Gastroesophageal sphincter (tissue), 4 donors: ENCODE results near the gene RBM15. TPM values are rescaled to one million over a fixed set of nuclear protein-coding genes. Genes with fewer than 3 reads are reported as not detected.

Source experiments
- ATAC-seq: fragments of 150-250 bp; one replicate; pipeline ENCODE4 v1.9.1; 2016; ENCODE audit warnings: mild to moderate bottlenecking, moderate library complexity
- H3K27ac ChIP-seq, 4 donors: fragments of 200-600 bp; sonication (generic) in 3 of 4; 1 replicate in 3 of 4; 2 replicates in 1 of 4; pipeline ENCODE4 v1.5.1; 2016 to 2019
- H3K27me3 ChIP-seq: fragments of 200-600 bp; sonication (generic); one replicate; pipeline ENCODE4 v1.5.1; 2019
- H3K36me3 ChIP-seq, 2 donors: fragments of 200-600 bp; sonication (generic); one replicate each; pipeline ENCODE4 v1.5.1; 2019; ENCODE audit warnings: control low read depth in 1 of 2
- H3K4me1 ChIP-seq, 3 donors: fragments of 200-600 bp; sonication (generic); 1 replicate in 2 of 3; 2 replicates in 1 of 3; pipeline ENCODE4 v1.5.1; 2016 to 2019; ENCODE audit warnings: control low read depth in 2 of 3
- H3K4me3 ChIP-seq, 2 donors: fragments of 200-600 bp; sonication (generic); one replicate each; pipeline ENCODE4 v1.5.1; 2019; ENCODE audit warnings: mild to moderate bottlenecking in 1 of 2, moderate library complexity in 1 of 2
- H3K9me3 ChIP-seq, 3 donors: fragments of 200-600 bp; sonication (generic); one replicate each; pipeline ENCODE4 v1.5.1; 2017 to 2019; ENCODE audit warnings: control low read depth in 2 of 3
- EP300 ChIP-seq: sonication (generic); formaldehyde crosslinking; IDR thresholded peaks from one replicate; pipeline ENCODE4 v1.6.1; 2017; ENCODE audit warnings: antibody characterized with exemption, mild to moderate bottlenecking
- POLR2A ChIP-seq, 2 donors: fragments of 450-650 bp; IDR thresholded peaks; one replicate each; pipeline ENCODE4 v1.6.1; 2017; ENCODE audit warnings: antibody characterized with exemption in 2 of 2, mild to moderate bottlenecking in 2 of 2, moderate library complexity in 1 of 2
- POLR2AphosphoS5 ChIP-seq: sonication (generic); formaldehyde crosslinking; IDR thresholded peaks from one replicate; pipeline ENCODE4 v1.6.1; 2017; ENCODE audit warnings: antibody characterized with exemption
- WGBS, 2 donors: methylation state at CpG; one replicate each; pipeline ENCODE4 v1.1.5; 2018; ENCODE audit warnings: low coverage in 1 of 2; 5-methylcytosine and 5-hydroxymethylcytosine counted together
- total RNA-seq, 4 donors: library from RNA; depleted of rRNA; stranded (reverse); fragments of >200 nt; gene quantifications; one replicate each; pipeline ENCODE4 v1.1.0, GENCODE V29; 2016
- TF ChIP-seq, protein P1 (sequence below), 4 experiments: fragments of 200-600 bp in 2 of 4; fragments of 450-650 bp in 2 of 4; sonication (generic) in 1 of 4; IDR thresholded peaks; one replicate each; pipeline ENCODE4 v1.5.1; 2017 to 2019; ENCODE audit warnings: antibody characterized with exemption in 4 of 4, mild to moderate bottlenecking in 2 of 4, moderate library complexity in 2 of 4

Gene RBM15
- 10 to 100 TPM; 16.7 to 36.9 (median 30.2) TPM for total RNA-seq

GRCh38 chr1:110338886-110339406, at the start of gene RBM15:
RBM15 (plus strand) TSS chr1:110339377; CDS start chr1:110339406, 29 bp downstream.
- H3K27ac ChIP-seq: peak within 1 kb of the TSS; percentile 72 to 99 (median 94)
- peaks cover 0 to 23% of the 10 kb centered on the region in 2 donors for H3K36me3 ChIP-seq
- ATAC-seq: peak; percentile 91
- H3K4me1 ChIP-seq: peaks cover 4 to 51% (median 24%) of the 10 kb centered on the region in 3 donors
- H3K4me3 ChIP-seq: peak within 1 kb of the TSS; percentile 59 to 80
- no peaks in the 10 kb centered on the region for H3K27me3 ChIP-seq
- no peaks in the 10 kb centered on the region for H3K9me3 ChIP-seq
- TF ChIP-seq POLR2AphosphoS5 (no peak), POLR2A (IDR thresholded peaks at IDR 0.05) (no peak), EP300 (no peak)
- TF ChIP-seq, protein P1, sequence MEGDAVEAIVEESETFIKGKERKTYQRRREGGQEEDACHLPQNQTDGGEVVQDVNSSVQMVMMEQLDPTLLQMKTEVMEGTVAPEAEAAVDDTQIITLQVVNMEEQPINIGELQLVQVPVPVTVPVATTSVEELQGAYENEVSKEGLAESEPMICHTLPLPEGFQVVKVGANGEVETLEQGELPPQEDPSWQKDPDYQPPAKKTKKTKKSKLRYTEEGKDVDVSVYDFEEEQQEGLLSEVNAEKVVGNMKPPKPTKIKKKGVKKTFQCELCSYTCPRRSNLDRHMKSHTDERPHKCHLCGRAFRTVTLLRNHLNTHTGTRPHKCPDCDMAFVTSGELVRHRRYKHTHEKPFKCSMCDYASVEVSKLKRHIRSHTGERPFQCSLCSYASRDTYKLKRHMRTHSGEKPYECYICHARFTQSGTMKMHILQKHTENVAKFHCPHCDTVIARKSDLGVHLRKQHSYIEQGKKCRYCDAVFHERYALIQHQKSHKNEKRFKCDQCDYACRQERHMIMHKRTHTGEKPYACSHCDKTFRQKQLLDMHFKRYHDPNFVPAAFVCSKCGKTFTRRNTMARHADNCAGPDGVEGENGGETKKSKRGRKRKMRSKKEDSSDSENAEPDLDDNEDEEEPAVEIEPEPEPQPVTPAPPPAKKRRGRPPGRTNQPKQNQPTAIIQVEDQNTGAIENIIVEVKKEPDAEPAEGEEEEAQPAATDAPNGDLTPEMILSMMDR (IDR thresholded peaks at IDR 0.05): no peak
- 0 to 3% methylated on average over 13 to 20 of the region's 25 CpGs for WGBS, 2 donors

GRCh38 chr1:110291241-110292030, 47.7 kb upstream of the RBM15 start:
- no peak for ATAC-seq
- Histone ChIP-seq H3K4me1 (no peaks in the 10 kb centered on the region), H3K4me3 (no peak overlapping the region), H3K36me3 (no peaks in the 10 kb centered on the region), H3K9me3 (no peaks in the 10 kb centered on the region), H3K27me3 (no peaks in the 10 kb centered on the region), H3K27ac (no peak overlapping the region)
- 36 to 41% methylated on average over 3 to 6 of the region's 7 CpGs for WGBS, 2 donors
- TF ChIP-seq POLR2AphosphoS5: no peak
- TF ChIP-seq, protein P1 (IDR thresholded peaks at IDR 0.05): no peak

- TF ChIP-seq EP300: no peak
- TF ChIP-seq, protein P1 (IDR thresholded peaks at IDR 0.05): no peak
- no peak for TF ChIP-seq POLR2A (IDR thresholded peaks at IDR 0.05)
- no peak for TF ChIP-seq POLR2AphosphoS5
- Histone ChIP-seq H3K27ac (no peak overlapping the region), H3K36me3 (no peaks in the 10 kb centered on the region), H3K4me3 (no peak overlapping the region), H3K9me3 (no peaks in the 10 kb centered on the region), H3K4me1 (no peaks in the 10 kb centered on the region), H3K27me3 (no peaks in the 10 kb centered on the region)
- ATAC-seq: no peak
- 46 to 52% methylated on average over 4 to 7 of the region's 7 CpGs for WGBS, 2 donors
These were observed 47.0 kb upstream of the RBM15 start for GRCh38 chr1:110292031-110292741.

- Histone ChIP-seq H3K36me3 (no peaks in the 10 kb centered on the region), H3K27ac (no peak overlapping the region), H3K27me3 (peaks cover 4% of the 10 kb centered on the region), H3K4me1 (no peaks in the 10 kb centered on the region), H3K9me3 (no peaks in the 10 kb centered on the region), H3K4me3 (no peak overlapping the region)
- no peak for ATAC-seq
- 62 to 65% methylated on average over 8 to 9 of the region's 9 CpGs for WGBS, 2 donors
- TF ChIP-seq POLR2AphosphoS5 (no peak), POLR2A (IDR thresholded peaks at IDR 0.05) (no peak), EP300 (no peak)
- TF ChIP-seq, protein P1 (IDR thresholded peaks at IDR 0.05): no peak
These were observed 45.5 kb upstream of the RBM15 start for GRCh38 chr1:110293601-110294104.
